Stimulated activated memory B cell treated with anti-CD40 and anti-IgM and Interleukin-4, amounts not matched to agents 10 μg/mL and 1 μg/mL and 100 μg/mL, for 72 hours (primary cell): ENCODE measurements around the gene MYBPC1.
A peak's percentile ranks its signal among the peaks of the same experiment; 100 is the strongest.
"Not testable (repeated sequence)": the region's sequence is repeated elsewhere in the genome, so short reads cannot be mapped to it uniquely, and the experiment has no call there.

Experiments used
- ATAC-seq: fragments of 150-1000 bp; cut with Tn5 transposase; 2 replicates; pipeline ENCODE4 v1.10.0; 2021
- H3K27ac Mint-ChIP-seq: one replicate; pipeline ENCODE4 v1.8.0; 2022; ENCODE audit warnings: mild to moderate bottlenecking, mixed read lengths
- H3K27me3 Mint-ChIP-seq: one replicate; pipeline ENCODE4 v1.8.0; 2022; ENCODE audit warnings: mixed read lengths
- H3K36me3 Mint-ChIP-seq: one replicate; pipeline ENCODE4 v1.8.0; 2022; ENCODE audit warnings: mixed read lengths
- H3K4me1 Mint-ChIP-seq: one replicate; pipeline ENCODE4 v1.8.0; 2022; ENCODE audit warnings: mixed read lengths
- H3K4me3 Mint-ChIP-seq: one replicate; pipeline ENCODE4 v1.8.0; 2022; ENCODE audit warnings: mild to moderate bottlenecking, moderate library complexity, mixed read lengths
- H3K9me3 Mint-ChIP-seq: one replicate; pipeline ENCODE4 v1.8.0; 2022; ENCODE audit warnings: mixed read lengths

Gene MYBPC1

GRCh38 chr12:101710288-101710687 is 115.5 kb downstream of the MYBPC1 start:
- no peak overlapping the region for H3K4me3 Mint-ChIP-seq
- H3K36me3 Mint-ChIP-seq, result peaks cover 16% of the 10 kb centered on the region
- H3K9me3 Mint-ChIP-seq, result no peaks in the 10 kb centered on the region
- no peaks in the 10 kb centered on the region for H3K27me3 Mint-ChIP-seq
- no peak overlapping the region for H3K27ac Mint-ChIP-seq
- peaks cover 56% of the 10 kb centered on the region for H3K4me1 Mint-ChIP-seq
- ATAC-seq, result no peak

- H3K27me3 Mint-ChIP-seq, result no peaks in the 10 kb centered on the region
- peaks cover 47% of the 10 kb centered on the region for H3K4me1 Mint-ChIP-seq
- H3K4me3 Mint-ChIP-seq, result no peak overlapping the region
- no peak overlapping the region for H3K27ac Mint-ChIP-seq
- ATAC-seq, result no peak
- H3K36me3 Mint-ChIP-seq, result peaks cover 18% of the 10 kb centered on the region
- H3K9me3 Mint-ChIP-seq, result no peaks in the 10 kb centered on the region
Observed at GRCh38 chr12:101713059-101713682, 118.4 kb downstream of the MYBPC1 start.

- Mint-ChIP-seq H3K4me3 (no peak overlapping the region), H3K4me1 (peaks cover 47% of the 10 kb centered on the region), H3K27me3 (no peaks in the 10 kb centered on the region), H3K27ac (no peak overlapping the region), H3K36me3 (peaks cover 18% of the 10 kb centered on the region), H3K9me3 (no peaks in the 10 kb centered on the region)
- ATAC-seq, result no peak
Observed at GRCh38 chr12:101713930-101714329, 119.2 kb downstream of the MYBPC1 start.

GRCh38 chr12:101714877-101715444 is 120.2 kb downstream of the MYBPC1 start:
- ATAC-seq, result no peak
- H3K27ac Mint-ChIP-seq, result no peak overlapping the region
- H3K4me3 Mint-ChIP-seq, result no peak overlapping the region
- no peaks in the 10 kb centered on the region for H3K9me3 Mint-ChIP-seq
- H3K36me3 Mint-ChIP-seq, result peaks cover 18% of the 10 kb centered on the region
- H3K27me3 Mint-ChIP-seq, result no peaks in the 10 kb centered on the region
- H3K4me1 Mint-ChIP-seq, result peaks cover 38% of the 10 kb centered on the region

GRCh38 chr12:101719566-101719965 is 124.8 kb downstream of the MYBPC1 start:
- H3K27me3 Mint-ChIP-seq, result no peaks in the 10 kb centered on the region

GRCh38 chr12:101720118-101720517 is 125.3 kb downstream of the MYBPC1 start:
- H3K27ac Mint-ChIP-seq, result no peak overlapping the region
- no peak overlapping the region for H3K4me3 Mint-ChIP-seq
- H3K36me3 Mint-ChIP-seq, result peaks cover 20% of the 10 kb centered on the region
- no peaks in the 10 kb centered on the region for H3K27me3 Mint-ChIP-seq
- H3K4me1 Mint-ChIP-seq, result peaks cover 11% of the 10 kb centered on the region
- no peaks in the 10 kb centered on the region for H3K9me3 Mint-ChIP-seq
- ATAC-seq, result no peak

More at GRCh38 chr12:101719566-101719965, 124.8 kb downstream of the MYBPC1 start:
- H3K27ac Mint-ChIP-seq, result no peak overlapping the region
- H3K9me3 Mint-ChIP-seq, result no peaks in the 10 kb centered on the region
- H3K4me1 Mint-ChIP-seq, result peaks cover 14% of the 10 kb centered on the region
- ATAC-seq, result no peak
- H3K36me3 Mint-ChIP-seq, result peaks cover 20% of the 10 kb centered on the region
- no peak overlapping the region for H3K4me3 Mint-ChIP-seq

GRCh38 chr12:101722392-101722791 is 127.6 kb downstream of the MYBPC1 start:
- Mint-ChIP-seq H3K27me3 (no peaks in the 10 kb centered on the region), H3K4me3 (no peak overlapping the region), H3K27ac (no peak overlapping the region), H3K36me3 (peaks cover 23% of the 10 kb centered on the region), H3K4me1 (no peaks in the 10 kb centered on the region), H3K9me3 (no peaks in the 10 kb centered on the region)
- ATAC-seq, result no peak

- H3K27me3 Mint-ChIP-seq, result no peaks in the 10 kb centered on the region
- peaks cover 24% of the 10 kb centered on the region for H3K36me3 Mint-ChIP-seq
- no peak overlapping the region for H3K4me3 Mint-ChIP-seq
- no peak for ATAC-seq
- H3K27ac Mint-ChIP-seq, result no peak overlapping the region
- H3K4me1 Mint-ChIP-seq, result peaks cover 4% of the 10 kb centered on the region
- H3K9me3 Mint-ChIP-seq, result no peaks in the 10 kb centered on the region
Observed at GRCh38 chr12:101727098-101727497, 132.3 kb downstream of the MYBPC1 start.

GRCh38 chr12:101729842-101730241 is 135.1 kb downstream of the MYBPC1 start:
- H3K36me3 Mint-ChIP-seq, result peaks cover 37% of the 10 kb centered on the region

GRCh38 chr12:101732318-101732717 is 137.5 kb downstream of the MYBPC1 start:
- no peak for ATAC-seq
- H3K9me3 Mint-ChIP-seq, result no peaks in the 10 kb centered on the region
- no peaks in the 10 kb centered on the region for H3K27me3 Mint-ChIP-seq
- H3K4me1 Mint-ChIP-seq, result peaks cover 17% of the 10 kb centered on the region
- peaks cover 29% of the 10 kb centered on the region for H3K36me3 Mint-ChIP-seq
- peak overlapping the region; percentile 7 for H3K27ac Mint-ChIP-seq
- no peak overlapping the region for H3K4me3 Mint-ChIP-seq

More at GRCh38 chr12:101729842-101730241, 135.1 kb downstream of the MYBPC1 start:
- no peak for ATAC-seq
- H3K4me3 Mint-ChIP-seq, result no peak overlapping the region
- peak overlapping the region; percentile 2 for H3K27ac Mint-ChIP-seq
- H3K9me3 Mint-ChIP-seq, result no peaks in the 10 kb centered on the region
- H3K27me3 Mint-ChIP-seq, result no peaks in the 10 kb centered on the region
- peaks cover 17% of the 10 kb centered on the region for H3K4me1 Mint-ChIP-seq

GRCh38 chr12:101733166-101733565 is 138.4 kb downstream of the MYBPC1 start:
- Mint-ChIP-seq H3K4me1 (peaks cover 17% of the 10 kb centered on the region), H3K4me3 (no peak overlapping the region), H3K9me3 (no peaks in the 10 kb centered on the region), H3K27ac (no peak overlapping the region), H3K36me3 (peaks cover 35% of the 10 kb centered on the region), H3K27me3 (no peaks in the 10 kb centered on the region)
- no peak for ATAC-seq

GRCh38 chr12:101734482-101734881 is 139.7 kb downstream of the MYBPC1 start:
- ATAC-seq, H3K27me3 Mint-ChIP-seq, H3K9me3 Mint-ChIP-seq, H3K4me3 Mint-ChIP-seq, H3K27ac Mint-ChIP-seq: not testable (repeated sequence)
- H3K4me1 Mint-ChIP-seq, result peaks cover 17% of the 10 kb centered on the region
- H3K36me3 Mint-ChIP-seq, result peaks cover 45% of the 10 kb centered on the region
